ENCODE data around the gene ZBTB48.

Gene ZBTB48

GRCh38 chr1:6579374-6580118 is at the start of gene ZBTB48:
Gene ZBTB48, plus strand, starts transcription at chr1:6579994. Its CDS starts 616 bp downstream, at chr1:6580610.
- TF ChIP-seq GATA2 (IDR thresholded peaks at IDR 0.05; ENCODE audit: low read depth, low read length) = no peak
- TF ChIP-seq GATA3 (IDR thresholded peaks at IDR 0.05; ENCODE audit: low read depth, low read length) = no peak

DNA sequence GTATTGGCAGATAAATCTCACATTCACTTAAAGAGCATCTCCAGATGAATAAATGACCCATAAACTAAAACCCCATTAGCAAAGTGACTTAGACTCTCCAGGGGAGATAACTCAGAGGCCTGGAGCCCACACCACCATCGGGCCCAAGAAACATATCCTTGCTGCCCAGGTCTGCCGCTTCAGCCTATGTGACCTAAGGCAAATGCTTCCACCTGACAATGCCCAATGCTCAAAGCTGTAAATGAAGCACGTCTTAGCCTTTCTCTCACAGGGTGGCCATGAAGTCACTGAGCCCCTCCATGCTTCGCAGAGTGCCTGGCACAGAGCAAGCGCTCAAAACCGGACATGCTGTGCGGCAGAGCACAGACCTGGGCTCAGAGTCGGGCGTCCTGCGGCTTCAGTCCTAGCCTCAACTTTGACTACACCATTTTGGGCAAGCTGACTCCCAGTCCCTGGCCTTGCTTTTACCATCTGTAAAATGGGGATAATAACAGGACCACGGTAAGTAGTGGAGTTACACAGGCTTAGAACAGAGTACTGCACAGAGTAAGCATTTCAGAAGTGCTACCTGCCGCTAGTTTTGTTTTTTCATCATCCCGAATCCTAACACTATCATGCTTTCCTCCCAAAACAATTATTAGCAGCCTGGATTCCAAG is 49.2 kb upstream of the ZBTB48 start:
- no peak for TF ChIP-seq GATA2 (IDR thresholded peaks at IDR 0.05; ENCODE audit: low read depth, low read length)
- TF ChIP-seq GATA3 (IDR thresholded peaks at IDR 0.05; ENCODE audit: low read depth, low read length) = no peak

DNA sequence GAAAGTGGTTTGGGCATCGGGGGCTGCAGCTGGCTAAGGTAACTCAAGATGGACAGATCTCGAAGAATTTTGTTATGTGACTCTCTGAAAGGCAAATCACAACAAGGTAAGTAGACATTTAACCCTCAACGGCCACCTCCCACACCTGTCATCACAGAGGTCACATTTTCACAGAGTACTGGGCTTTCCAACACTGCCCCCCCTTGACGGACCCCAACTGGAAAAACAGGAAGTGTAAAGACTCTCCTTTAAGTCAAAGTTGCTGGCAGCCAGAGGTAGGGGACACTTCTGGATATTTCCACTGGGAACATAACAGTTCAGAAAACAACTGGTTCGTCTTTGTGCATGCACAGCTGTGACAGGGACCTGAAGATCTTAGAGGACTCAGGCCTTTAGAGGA is 47.8 kb upstream of the ZBTB48 start:
- TF ChIP-seq GATA3 (IDR thresholded peaks at IDR 0.05; ENCODE audit: low read depth, low read length) (no peak), GATA2 (IDR thresholded peaks at IDR 0.05; ENCODE audit: low read depth, low read length) (no peak)

- TF ChIP-seq GATA2 (IDR thresholded peaks at IDR 0.05; ENCODE audit: low read depth, low read length) (no peak), GATA3 (IDR thresholded peaks at IDR 0.05; ENCODE audit: low read depth, low read length) (no peak)
These were observed 45.5 kb upstream of the ZBTB48 start for GRCh38 chr1:6534248-6534822.

GRCh38 chr1:6535214-6535613 is 44.6 kb upstream of the ZBTB48 start:
- TF ChIP-seq GATA2 (IDR thresholded peaks at IDR 0.05; ENCODE audit: low read depth, low read length) (no peak), GATA3 (IDR thresholded peaks at IDR 0.05; ENCODE audit: low read depth, low read length) (no peak)

DNA sequence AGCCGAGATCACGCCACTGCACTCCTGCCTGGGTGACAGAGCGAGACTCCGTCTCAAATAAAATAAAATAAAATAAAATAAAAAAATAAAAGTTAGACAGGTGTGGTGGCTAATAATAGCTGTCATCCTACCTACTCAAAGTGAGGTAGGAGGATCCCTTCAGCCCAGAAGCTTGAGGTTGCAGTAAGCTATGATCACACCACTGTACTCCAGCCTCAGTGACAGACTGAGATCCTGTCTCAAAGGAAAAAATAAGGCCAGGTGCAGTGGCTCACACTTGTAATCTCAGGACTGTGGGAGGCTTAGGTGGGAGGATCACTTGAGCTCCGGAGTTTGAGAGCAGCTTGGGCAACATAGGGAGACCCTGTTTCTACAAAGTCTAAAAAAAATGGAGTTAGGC is 43.5 kb upstream of the ZBTB48 start:
- no peak for TF ChIP-seq GATA2 (IDR thresholded peaks at IDR 0.05; ENCODE audit: low read depth, low read length)
- TF ChIP-seq GATA3 (IDR thresholded peaks at IDR 0.05; ENCODE audit: low read depth, low read length) = no peak

- TF ChIP-seq GATA3 (IDR thresholded peaks at IDR 0.05; ENCODE audit: low read depth, low read length) (no peak), GATA2 (IDR thresholded peaks at IDR 0.05; ENCODE audit: low read depth, low read length) (no peak)
These were observed 40.8 kb upstream of the ZBTB48 start for GRCh38 chr1:6538956-6539355.

DNA sequence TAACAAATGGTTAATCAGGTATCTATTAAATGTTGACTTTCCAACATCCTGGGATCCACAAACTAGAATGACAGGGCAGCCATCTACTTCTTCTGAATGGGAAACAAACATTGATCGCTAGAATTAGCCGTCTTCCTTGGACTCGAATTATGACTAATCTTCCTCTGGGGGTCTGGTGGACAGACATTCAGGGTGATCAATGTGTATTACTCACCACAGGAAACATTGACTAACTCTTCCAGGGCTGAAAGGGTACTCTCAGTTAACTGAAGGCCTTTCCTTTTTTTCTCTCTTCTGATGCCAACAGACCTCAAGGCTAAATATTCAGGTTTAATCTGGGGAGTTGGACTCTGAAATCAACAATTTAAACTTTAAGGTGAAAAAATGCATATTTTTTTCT is 35.0 kb upstream of the ZBTB48 start:
- TF ChIP-seq GATA2 (IDR thresholded peaks at IDR 0.05; ENCODE audit: low read depth, low read length) = no peak
- TF ChIP-seq GATA3 (IDR thresholded peaks at IDR 0.05; ENCODE audit: low read depth, low read length) = no peak

GRCh38 chr1:6545276-6546112 is 34.3 kb upstream of the ZBTB48 start:
- TF ChIP-seq GATA2 (IDR thresholded peaks at IDR 0.05; ENCODE audit: low read depth, low read length) (no peak), GATA3 (IDR thresholded peaks at IDR 0.05; ENCODE audit: low read depth, low read length) (no peak)

GRCh38 chr1:6546326-6546725 is 33.5 kb upstream of the ZBTB48 start:
- TF ChIP-seq GATA2 (IDR thresholded peaks at IDR 0.05; ENCODE audit: low read depth, low read length) (no peak), GATA3 (IDR thresholded peaks at IDR 0.05; ENCODE audit: low read depth, low read length) (no peak)

DNA sequence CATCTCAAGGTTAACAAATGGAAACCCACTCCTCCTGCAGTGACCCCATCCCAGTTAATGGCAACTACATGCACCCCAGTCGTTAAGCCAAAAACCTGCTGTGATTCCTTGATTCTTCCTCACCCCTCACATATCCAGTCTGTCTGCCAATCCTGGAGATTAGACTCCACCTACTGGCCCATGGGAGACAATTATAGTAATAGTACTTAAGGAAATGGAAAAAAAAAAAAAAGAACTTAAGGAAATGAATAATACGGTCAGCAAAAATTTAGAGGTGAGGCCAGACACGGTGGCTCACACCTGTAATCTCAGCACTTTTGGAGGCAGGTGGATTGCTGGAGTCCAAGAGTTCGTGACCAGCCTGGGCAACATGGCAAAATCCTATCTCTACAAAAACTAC is 32.5 kb upstream of the ZBTB48 start:
- TF ChIP-seq GATA3 (IDR thresholded peaks at IDR 0.05; ENCODE audit: low read depth, low read length) (no peak), GATA2 (IDR thresholded peaks at IDR 0.05; ENCODE audit: low read depth, low read length) (no peak)

- TF ChIP-seq GATA3 (IDR thresholded peaks at IDR 0.05; ENCODE audit: low read depth, low read length) (no peak), GATA2 (IDR thresholded peaks at IDR 0.05; ENCODE audit: low read depth, low read length) (no peak)
These were observed 25.5 kb upstream of the ZBTB48 start, which contains the start of gene NOL9 for GRCh38 chr1:6554031-6554906. Gene NOL9, minus strand, starts transcription at chr1:6554513. Its CDS starts 11 bp downstream, at chr1:6554502.

Measured in SH-SY5Y (cell line).